H1 (cell line): ENCODE data around the gene ANXA4. TPM values are rescaled to one million over a fixed set of nuclear protein-coding genes. Genes with fewer than 3 reads are reported as not detected.
A peak's percentile ranks its signal among the peaks of the same experiment; 100 is the strongest.

ENCODE experiments used
- CTCF ChIA-PET: fragments of 300-600 bp; sonication (Branson Sonifier 250); formaldehyde crosslinking; loops from one replicate; lab custom pipeline; 2021; ENCODE audit not compliant: partially characterized antibody; lab: Charles Lee
- POLR2A ChIA-PET: fragments of 300-600 bp; sonication (Branson Sonifier 250); formaldehyde crosslinking; loops from one replicate; lab custom pipeline; 2021; ENCODE audit warnings: inconsistent platforms; ENCODE audit not compliant: partially characterized antibody; lab: Charles Lee
- DNase-seq, 2 experiments: peaks; one replicate each; pipeline versions ENCODE4 v3.0.0 to v3.0.0-alpha.2; 2010 to 2022; ENCODE audit warnings: low spot score in 2 of 2, low read depth in 1 of 2, mixed read lengths in 1 of 2
- FAIRE-seq: peaks from 2 replicates; lab custom pipeline; 2011; peaks lifted over from hg19 to GRCh38; lab: Jason Lieb, UNC
- H2AFZ ChIP-seq: 2 replicates; pipeline ENCODE4 v1.8.1; 2012; ENCODE audit warnings: low read length, inconsistent platforms
- H2AK5ac ChIP-seq: 2 replicates; pipeline ENCODE4 v1.6.1; 2013; ENCODE audit warnings: low read depth, low read length
- H2BK120ac ChIP-seq: replicated peaks from 2 replicates; pipeline ENCODE3; 2013; ENCODE audit warnings: low read depth, low read length, inconsistent platforms
- H2BK12ac ChIP-seq: 2 replicates; pipeline ENCODE4 v1.6.1; 2013; ENCODE audit warnings: low read depth, low read length
- H2BK15ac ChIP-seq: 2 replicates; pipeline ENCODE4 v1.6.1; 2013; ENCODE audit warnings: low read length
- H2BK20ac ChIP-seq: 2 replicates; pipeline ENCODE4 v1.6.1; 2013; ENCODE audit warnings: low read length
- H2BK5ac ChIP-seq: 2 replicates; pipeline ENCODE4 v1.6.1; 2013; ENCODE audit warnings: low read depth, low read length
- H3K14ac ChIP-seq: 2 replicates; pipeline ENCODE4 v1.6.1; 2013; ENCODE audit warnings: inconsistent platforms; ENCODE audit not compliant: insufficient read length
- H3K18ac ChIP-seq: 2 replicates; pipeline ENCODE4 v1.6.1; 2013; ENCODE audit warnings: low read length; ENCODE audit errors: extremely low read depth
- H3K23ac ChIP-seq: 2 replicates; pipeline ENCODE4 v1.6.1; 2013; ENCODE audit warnings: inconsistent platforms; ENCODE audit not compliant: insufficient read length
- H3K23me2 ChIP-seq: 2 replicates; pipeline ENCODE4 v1.6.1; 2013; ENCODE audit warnings: low read depth, low read length
- H3K27ac ChIP-seq: 2 replicates; pipeline ENCODE4 v1.6.1; 2011; ENCODE audit warnings: low read depth, low read length, inconsistent platforms
- H3K27me3 ChIP-seq, 4 experiments: replicated peaks in 1 of 4; 1 replicate in 1 of 4; 2 replicates in 3 of 4; pipeline versions ENCODE4 v1.6.1 to v1.8.1; 2011 to 2013; ENCODE audit warnings: low read length in 3 of 4, mild to moderate bottlenecking in 3 of 4, inconsistent platforms in 2 of 4, mixed read lengths in 2 of 4, moderate library complexity in 1 of 4; ENCODE audit not compliant: control insufficient read depth in 3 of 4, insufficient read depth in 3 of 4; ENCODE audit errors: extremely low read depth in 1 of 4
- H3K36me3 ChIP-seq, 4 experiments: 2 replicates each; pipeline versions ENCODE4 v1.6.1 to v1.8.1; 2011 to 2013; ENCODE audit warnings: mild to moderate bottlenecking in 4 of 4, low read length in 3 of 4, moderate library complexity in 2 of 4, control low read depth in 1 of 4, inconsistent platforms in 1 of 4; ENCODE audit not compliant: insufficient read depth in 4 of 4, control insufficient read depth in 2 of 4
- H3K4ac ChIP-seq: replicated peaks from 2 replicates; pipeline ENCODE3; 2013; ENCODE audit warnings: low read length, low read depth, mixed read lengths, inconsistent platforms; ENCODE audit not compliant: insufficient read length
- H3K4me1 ChIP-seq, 4 experiments: replicated peaks in 1 of 4; 1 replicate in 1 of 4; 2 replicates in 3 of 4; pipeline versions ENCODE4 v1.6.1 to v1.8.1; 2011 to 2013; ENCODE audit warnings: low read length in 3 of 4, inconsistent platforms in 2 of 4, mixed read lengths in 1 of 4; ENCODE audit not compliant: insufficient read depth in 4 of 4, control insufficient read depth in 3 of 4
- H3K4me2 ChIP-seq, 2 experiments: 2 replicates each; pipeline versions ENCODE4 v1.6.1 to v1.8.1; 2011 to 2013; ENCODE audit warnings: low read depth in 2 of 2, low read length in 2 of 2, control low read depth in 1 of 2, inconsistent platforms in 1 of 2, mild to moderate bottlenecking in 1 of 2; ENCODE audit not compliant: insufficient read depth in 1 of 2
- H3K4me3 ChIP-seq, 4 experiments: fragments of 200-600, 300-600 bp in 1 of 4; sonication (generic), shearing (Covaris generic), sonication (Bioruptor Twin) in 1 of 4; 2 replicates each; pipeline versions ENCODE4 v1.5.1 to v1.8.1; 2011 to 2016; ENCODE audit warnings: low read length in 4 of 4, low read depth in 3 of 4, control low read depth in 2 of 4, inconsistent platforms in 2 of 4, mild to moderate bottlenecking in 2 of 4, mixed read lengths in 1 of 4, moderate library complexity in 1 of 4; ENCODE audit not compliant: insufficient read depth in 2 of 4; ENCODE audit errors: extremely low read depth in 1 of 4
- H3K56ac ChIP-seq: replicated peaks from 2 replicates; pipeline ENCODE3; 2013; ENCODE audit warnings: low read depth, mild to moderate bottlenecking, mixed read lengths, low read length, inconsistent platforms; ENCODE audit not compliant: insufficient read length
- H3K79me1 ChIP-seq: 2 replicates; pipeline ENCODE4 v1.6.1; 2013; ENCODE audit warnings: low read depth, low read length, control low read depth
- H3K79me2 ChIP-seq, 2 experiments: 2 replicates each; pipeline versions ENCODE4 v1.6.1 to v1.8.1; 2012 to 2013; ENCODE audit warnings: low read length in 2 of 2, mild to moderate bottlenecking in 2 of 2, inconsistent platforms in 1 of 2; ENCODE audit not compliant: insufficient read depth in 2 of 2, control insufficient read depth in 1 of 2
- H3K9ac ChIP-seq, 4 experiments: replicated peaks in 1 of 4; 1 replicate in 1 of 4; 2 replicates in 3 of 4; pipeline versions ENCODE4 v1.6.1 to v1.8.1; 2011 to 2013; ENCODE audit warnings: low read depth in 3 of 4, low read length in 3 of 4, control low read depth in 2 of 4, mild to moderate bottlenecking in 2 of 4, moderate library complexity in 2 of 4, inconsistent platforms in 1 of 4; ENCODE audit errors: extremely low read depth in 1 of 4
- H3K9me3 ChIP-seq, 2 experiments: 2 replicates each; pipeline versions ENCODE4 v1.6.1 to v1.8.1; 2012 to 2013; ENCODE audit warnings: mild to moderate bottlenecking in 2 of 2, moderate library complexity in 2 of 2, control low read depth in 1 of 2, inconsistent platforms in 1 of 2, low read depth in 1 of 2, low read length in 1 of 2, mixed read lengths in 1 of 2; ENCODE audit not compliant: insufficient read depth in 2 of 2
- H4K20me1 ChIP-seq, 2 experiments: replicated peaks in 1 of 2; 2 replicates each; pipeline versions ENCODE3 to v1.8.1; 2011 to 2013; ENCODE audit warnings: inconsistent platforms in 2 of 2, low read length in 2 of 2, mild to moderate bottlenecking in 1 of 2; ENCODE audit not compliant: insufficient read depth in 2 of 2, control insufficient read depth in 1 of 2
- H4K5ac ChIP-seq: 2 replicates; pipeline ENCODE4 v1.6.1; 2013; ENCODE audit warnings: low read length, low read depth, mixed read lengths, inconsistent platforms; ENCODE audit not compliant: insufficient read length
- H4K8ac ChIP-seq: 2 replicates; pipeline ENCODE4 v1.8.0; 2013; ENCODE audit warnings: mild to moderate bottlenecking, moderate library complexity, low read length, inconsistent platforms; ENCODE audit not compliant: insufficient read depth; ENCODE audit errors: extremely low read depth
- H4K91ac ChIP-seq: replicated peaks from 2 replicates; pipeline ENCODE3; 2013; ENCODE audit warnings: low read length, mixed read lengths, inconsistent platforms; ENCODE audit not compliant: insufficient read length
- SIN3A ChIP-seq, 2 experiments: IDR thresholded peaks in 1 of 2; conservative IDR thresholded peaks in 1 of 2; 2 replicates each; pipeline ENCODE4 v1.6.1; 2011 to 2012; ENCODE audit warnings: low read length in 2 of 2, improper control_type of control experiment in 1 of 2, low read depth in 1 of 2, mild to moderate bottlenecking in 1 of 2
- SIX5 ChIP-seq: IDR thresholded peaks from 2 replicates; pipeline ENCODE4 v1.6.1; 2011; ENCODE audit warnings: mild to moderate bottlenecking, low read depth, low read length
- TAF1 ChIP-seq: IDR thresholded peaks from 2 replicates; pipeline ENCODE4 v1.6.1; 2011; ENCODE audit warnings: mild to moderate bottlenecking, low read depth, low read length
- WGBS, 2 experiments: shearing (Covaris generic) in 1 of 2; methylation state at CpG; one replicate each; pipeline versions ENCODE4 v1.1.6 to v1.1.7; 2013 to 2015; ENCODE audit warnings: low lambda C conversion rate in 2 of 2, mixed read lengths in 2 of 2, inconsistent platforms in 1 of 2, low coverage in 1 of 2, missing lambda C conversion rate in 1 of 2; ENCODE audit not compliant: insufficient replicate concordance in 2 of 2, insufficient coverage in 1 of 2, insufficient read length in 1 of 2; ENCODE audit errors: extremely low coverage in 1 of 2, missing lambda C conversion rate in 1 of 2; 5-methylcytosine and 5-hydroxymethylcytosine counted together
- polyA plus RNA-seq, 7 experiments: library from polyadenylated mRNA; depleted of rRNA in 3 of 7; stranded (reverse) in 5 of 7; unstranded in 2 of 7; fragments of >200 nt in 5 of 7; fragments of 200-250 nt in 2 of 7; gene quantifications; 1 replicate in 5 of 7; 2 replicates in 1 of 7; 4 replicates in 1 of 7; pipeline versions ENCODE4 v1.2.1 to v1.2.3, GENCODE V29; 2011 to 2013; ENCODE audit warnings: missing spikeins in 2 of 7, mixed read lengths in 2 of 7
- total RNA-seq: library from RNA; stranded (reverse); fragmentation: NEBNext Ultra II Directional; extraction: Animal tissue kit (Norgen Biotek cat#: 25700); gene quantifications from 2 replicates; pipeline ENCODE4 v1.2.1, GENCODE V29; 2021

ANXA4 gene
- total and polyA plus RNA-seq, 2 of the 8 experiments (the other 6 are each of a cell fraction or from before 2014, with no cell fraction given) = 9.4 to 17.6 TPM

GRCh38 chr2:69830045-69830905, 88.3 kb downstream of the ANXA4 start:
- CTCF ChIA-PET = interaction anchor here (0.7 kb wide), 1 partner anchor 101 kb away, joined by 3 read pairs; no protein-coding TSS in a partner anchor
- TF ChIP-seq SIN3A (conservative IDR thresholded peaks at IDR 0.05 in 1 of 2, IDR thresholded peaks at IDR 0.05 in 1 of 2; ENCODE audit: low read depth in 1 of 2, low read length in 2 of 2) = peak; percentile 41 to 75; a peak in 1 of 4 replicates
- TF ChIP-seq TAF1 = peak; percentile 33; the same call in 1 of the 2 replicates
- TF ChIP-seq SIX5 = no peak

More at GRCh38 chr2:69830045-69830905, 88.3 kb downstream of the ANXA4 start:
- no peak overlapping the region for H2BK20ac ChIP-seq
- no peak overlapping the region for H3K27ac ChIP-seq
- H3K14ac ChIP-seq = no peak overlapping the region
- H2AFZ ChIP-seq = no peak overlapping the region
- H2BK120ac ChIP-seq = no peak overlapping the region
- peaks cover 0 to 2% of the 10 kb centered on the region in 2 experiments for H4K20me1 ChIP-seq
- H3K27me3 ChIP-seq = no peaks in the 10 kb centered on the region
- H3K9me3 ChIP-seq = no peaks in the 10 kb centered on the region
- H3K36me3 ChIP-seq = peaks cover 0 to 3% (median 0%) of the 10 kb centered on the region in 4 experiments; a peak in 1 of 8 replicates
- H3K4ac ChIP-seq = no peak overlapping the region
- H2BK12ac ChIP-seq = no peak overlapping the region
- POLR2A ChIA-PET = interaction anchor here (0.7 kb wide), 2 partner anchors 43 to 105 kb away, joined by 3 read pairs; no protein-coding TSS in a partner anchor
- peaks cover 5% of the 10 kb centered on the region for H3K79me1 ChIP-seq
- H3K4me3 ChIP-seq = peak overlapping the region; percentile 70 to 77 (median 72)
- DNase-seq (peak in 1 of 2 experiments; percentile 64), FAIRE-seq (no peak)
- H3K18ac ChIP-seq = no peak overlapping the region
- peak overlapping the region; percentile 84 for H4K8ac ChIP-seq
- peaks cover 5% of the 10 kb centered on the region for H3K23me2 ChIP-seq
- peaks cover 0 to 5% (median 4%) of the 10 kb centered on the region in 4 experiments; a peak in 3 of 7 replicates for H3K4me1 ChIP-seq
- H4K5ac ChIP-seq = no peak overlapping the region
- peaks cover 3 to 56% of the 10 kb centered on the region in 2 experiments; a peak in 3 of 4 replicates for H3K79me2 ChIP-seq
- no peak overlapping the region for H3K56ac ChIP-seq
- H2AK5ac ChIP-seq = no peak overlapping the region
- H2BK15ac ChIP-seq = no peak overlapping the region
- no peak overlapping the region for H3K23ac ChIP-seq
- H2BK5ac ChIP-seq = 0 out of 2 replicates have a peak overlapping the region, but pooled peaks have one; percentile 74
- H3K4me2 ChIP-seq = peak overlapping the region; percentile 85 to 89
- WGBS, 2 experiments = 7% methylated on average over 41 of the region's 45 CpGs; no CpG with 5 or more reads in 1 of the 2 experiments
- peak overlapping the region; percentile 67 to 86 (median 78) for H3K9ac ChIP-seq
- no peak overlapping the region for H4K91ac ChIP-seq
